KMS-11 (cell line): ENCODE results near the gene RIN3.

ENCODE experiments used
- H2AFZ ChIP-seq: fragments of 200-600 bp; sonication (generic); 2 replicates; pipeline ENCODE4 v1.6.1; 2016; ENCODE audit warnings: antibody characterized with exemption, mixed run types, low read depth
- H3K27ac ChIP-seq: fragments of 200-600 bp; sonication (generic); 2 replicates; pipeline ENCODE4 v1.6.1; 2016; ENCODE audit warnings: mild to moderate bottlenecking, mixed run types
- H3K27me3 ChIP-seq: fragments of 200-600 bp; sonication (generic); 2 replicates; pipeline ENCODE4 v1.6.1; 2017; ENCODE audit warnings: mild to moderate bottlenecking, low read depth, mixed run types, moderate library complexity; ENCODE audit not compliant: insufficient read depth
- H3K36me3 ChIP-seq: fragments of 200-600 bp; sonication (generic); 2 replicates; pipeline ENCODE4 v1.6.1; 2017; ENCODE audit warnings: mild to moderate bottlenecking, mixed run types; ENCODE audit not compliant: insufficient read depth
- H3K4me1 ChIP-seq: fragments of 200-600 bp; sonication (generic); 2 replicates; pipeline ENCODE4 v1.6.1; 2016; ENCODE audit warnings: mild to moderate bottlenecking, low read depth, mixed run types; ENCODE audit not compliant: poor library complexity, severe bottlenecking
- H3K4me2 ChIP-seq: fragments of 200-600 bp; sonication (generic); 2 replicates; pipeline ENCODE4 v1.7.0; 2016; ENCODE audit warnings: mild to moderate bottlenecking, mixed run types
- H3K4me3 ChIP-seq: fragments of 200-600 bp; sonication (generic); IDR thresholded peaks from 2 replicates; pipeline ENCODE4 v1.6.1; 2017; ENCODE audit warnings: low read depth, low read length, mixed read lengths; ENCODE audit not compliant: insufficient read depth
- H3K79me2 ChIP-seq: fragments of 200-600 bp; sonication (generic); 2 replicates; pipeline ENCODE4 v1.6.1; 2016; ENCODE audit warnings: low read depth, mixed run types; ENCODE audit not compliant: insufficient read depth
- H3K9ac ChIP-seq: fragments of 200-600 bp; sonication (generic); 2 replicates; pipeline ENCODE4 v1.6.1; 2016; ENCODE audit warnings: mild to moderate bottlenecking, mixed run types
- H4K20me1 ChIP-seq: fragments of 200-600 bp; sonication (generic); 2 replicates; pipeline ENCODE4 v1.6.1; 2016; ENCODE audit warnings: mild to moderate bottlenecking, mixed run types; ENCODE audit not compliant: insufficient read depth
- TF ChIP-seq, protein P1 (sequence below): fragments of 200-600 bp; sonication (generic); conservative IDR thresholded peaks from 2 replicates; pipeline ENCODE4 v1.6.1; 2017; ENCODE audit warnings: low read depth, mild to moderate bottlenecking, antibody characterized with exemption, low read length, moderate library complexity, mixed read lengths

RIN3 gene

DNA sequence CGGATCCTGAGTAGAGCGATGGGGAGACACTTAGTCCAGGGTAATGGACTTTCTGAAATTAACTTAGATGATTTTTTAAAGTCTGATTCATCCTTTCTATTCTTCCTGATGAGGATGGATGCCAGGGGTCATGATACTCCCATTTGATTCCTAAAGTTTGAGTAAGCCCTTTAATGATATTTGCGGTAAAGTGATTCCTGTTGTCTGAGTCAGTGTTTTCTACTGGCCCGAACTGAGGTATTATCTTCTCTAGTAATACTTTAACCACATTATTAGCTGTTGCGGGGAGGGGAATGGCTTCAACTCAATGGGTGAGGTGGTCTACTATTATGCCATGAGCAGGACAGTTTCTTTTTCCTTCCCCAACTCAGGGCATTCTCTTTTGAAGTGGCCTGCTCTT is 111.6 kb downstream of the RIN3 start:
- H3K4me3 ChIP-seq = no peak overlapping the region
- H3K4me2 ChIP-seq = no peak overlapping the region
- no peaks in the 10 kb centered on the region for H3K79me2 ChIP-seq
- no peak overlapping the region for H2AFZ ChIP-seq
- no peaks in the 10 kb centered on the region for H3K36me3 ChIP-seq
- no peak overlapping the region for H3K9ac ChIP-seq
- H3K4me1 ChIP-seq = no peaks in the 10 kb centered on the region
- H4K20me1 ChIP-seq = no peaks in the 10 kb centered on the region
- H3K27ac ChIP-seq = no peak overlapping the region
- TF ChIP-seq, protein P1, sequence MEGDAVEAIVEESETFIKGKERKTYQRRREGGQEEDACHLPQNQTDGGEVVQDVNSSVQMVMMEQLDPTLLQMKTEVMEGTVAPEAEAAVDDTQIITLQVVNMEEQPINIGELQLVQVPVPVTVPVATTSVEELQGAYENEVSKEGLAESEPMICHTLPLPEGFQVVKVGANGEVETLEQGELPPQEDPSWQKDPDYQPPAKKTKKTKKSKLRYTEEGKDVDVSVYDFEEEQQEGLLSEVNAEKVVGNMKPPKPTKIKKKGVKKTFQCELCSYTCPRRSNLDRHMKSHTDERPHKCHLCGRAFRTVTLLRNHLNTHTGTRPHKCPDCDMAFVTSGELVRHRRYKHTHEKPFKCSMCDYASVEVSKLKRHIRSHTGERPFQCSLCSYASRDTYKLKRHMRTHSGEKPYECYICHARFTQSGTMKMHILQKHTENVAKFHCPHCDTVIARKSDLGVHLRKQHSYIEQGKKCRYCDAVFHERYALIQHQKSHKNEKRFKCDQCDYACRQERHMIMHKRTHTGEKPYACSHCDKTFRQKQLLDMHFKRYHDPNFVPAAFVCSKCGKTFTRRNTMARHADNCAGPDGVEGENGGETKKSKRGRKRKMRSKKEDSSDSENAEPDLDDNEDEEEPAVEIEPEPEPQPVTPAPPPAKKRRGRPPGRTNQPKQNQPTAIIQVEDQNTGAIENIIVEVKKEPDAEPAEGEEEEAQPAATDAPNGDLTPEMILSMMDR = no peak
- no peaks in the 10 kb centered on the region for H3K27me3 ChIP-seq

DNA sequence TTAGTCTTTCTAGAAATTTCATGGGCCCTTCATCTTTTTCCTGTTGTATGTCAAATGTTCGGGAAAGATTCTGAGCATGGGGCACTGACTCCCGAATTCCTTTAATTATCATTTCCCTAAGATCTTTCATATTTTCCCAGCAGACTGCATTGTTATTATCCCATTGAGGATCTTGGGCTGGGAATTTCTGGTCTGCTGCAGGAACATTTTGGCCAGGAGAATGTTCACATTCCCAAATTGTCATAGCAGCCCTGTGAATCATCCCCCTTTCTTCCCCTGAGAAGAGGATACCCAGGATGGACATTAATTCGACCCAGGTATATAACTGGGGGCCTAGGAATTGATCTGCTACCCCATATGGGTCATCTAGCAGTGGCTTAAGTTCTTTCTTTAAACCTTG is 112.5 kb downstream of the RIN3 start:
- Histone ChIP-seq H3K4me1 (no peaks in the 10 kb centered on the region), H3K4me2 (no peak overlapping the region), H3K27ac (no peak overlapping the region), H3K4me3 (no peak overlapping the region), H3K36me3 (no peaks in the 10 kb centered on the region), H2AFZ (no peak overlapping the region), H3K27me3 (no peaks in the 10 kb centered on the region), H3K79me2 (no peaks in the 10 kb centered on the region), H3K9ac (no peak overlapping the region), H4K20me1 (no peaks in the 10 kb centered on the region)
- TF ChIP-seq, protein P1 = no peak

DNA sequence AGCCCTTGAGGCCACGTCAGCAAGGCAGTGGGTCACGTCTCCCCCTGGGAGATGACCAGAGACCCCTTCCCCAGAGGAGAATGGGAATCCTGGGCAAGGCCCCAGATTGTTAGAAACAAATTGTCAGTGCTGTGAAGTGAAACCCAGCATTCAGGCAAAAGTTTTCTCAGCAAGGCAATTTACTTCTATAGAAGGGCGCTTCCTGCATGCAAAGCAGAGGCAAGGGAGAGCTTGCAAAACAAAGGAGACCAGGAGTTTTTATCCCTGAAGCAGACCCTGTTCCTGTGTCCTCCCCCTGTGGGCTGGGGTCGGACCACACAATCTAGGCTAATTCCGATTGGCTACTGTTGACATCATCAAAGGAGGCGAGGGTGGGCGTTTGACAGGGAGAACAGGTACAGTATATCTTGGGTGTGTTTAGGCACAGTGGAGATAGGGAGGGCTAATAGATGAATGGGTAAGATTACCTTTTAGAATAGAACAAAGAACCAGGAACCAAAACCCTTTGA is 114.2 kb downstream of the RIN3 start:
- H3K9ac ChIP-seq = no peak overlapping the region
- no peak overlapping the region for H3K4me3 ChIP-seq
- H2AFZ ChIP-seq = no peak overlapping the region

DNA sequence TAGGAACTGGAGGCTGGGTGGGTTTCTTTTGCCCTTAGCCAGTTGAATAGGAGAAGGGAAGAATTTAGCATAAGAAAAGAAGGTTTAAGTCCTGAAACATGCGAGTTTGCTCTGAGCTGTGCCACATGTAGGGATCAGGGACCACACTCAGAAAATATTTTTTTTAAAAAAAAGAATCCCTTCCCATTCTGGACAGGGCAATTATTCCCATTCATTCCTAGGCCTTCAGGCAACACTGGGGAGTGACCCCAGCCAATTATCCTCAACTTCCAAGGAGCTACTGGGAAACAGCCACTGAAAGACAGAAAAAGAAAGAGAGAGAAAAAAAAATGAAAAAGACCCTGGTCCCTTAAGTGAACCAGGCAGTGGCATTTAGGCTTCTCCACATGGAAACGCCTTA is 115.1 kb downstream of the RIN3 start:
- TF ChIP-seq, protein P1 = no peak
- Histone ChIP-seq H3K4me3 (no peak overlapping the region), H3K27me3 (no peaks in the 10 kb centered on the region), H3K79me2 (no peaks in the 10 kb centered on the region), H3K36me3 (no peaks in the 10 kb centered on the region), H3K9ac (no peak overlapping the region), H3K4me2 (no peak overlapping the region), H2AFZ (no peak overlapping the region), H3K4me1 (peaks cover 4% of the 10 kb centered on the region), H3K27ac (no peak overlapping the region), H4K20me1 (no peaks in the 10 kb centered on the region)

More for the DNA sequence above, 114.2 kb downstream of the RIN3 start:
- no peaks in the 10 kb centered on the region for H3K79me2 ChIP-seq
- no peaks in the 10 kb centered on the region for H3K36me3 ChIP-seq
- no peaks in the 10 kb centered on the region for H3K27me3 ChIP-seq
- H3K4me1 ChIP-seq = no peaks in the 10 kb centered on the region
- H3K27ac ChIP-seq = no peak overlapping the region
- TF ChIP-seq, protein P1 = no peak
- H3K4me2 ChIP-seq = no peak overlapping the region
- H4K20me1 ChIP-seq = no peaks in the 10 kb centered on the region
